Endothelial cell of umbilical vein (primary cell): Measurements from ENCODE around the gene CD300LG. TPM values are rescaled to one million over a fixed set of nuclear protein-coding genes. Genes with fewer than 3 reads are reported as not detected.

Source experiments
- BruUV-seq: library from RNA; stranded (reverse); fragments of 400-500 nt; replicated peaks from 2 replicates; lab custom pipeline; 2021; lab: Mats Ljungman, UMichigan
- CTCF ChIA-PET: fragments of 300-600, 350-600 bp; sonication (Branson Sonifier 250); formaldehyde crosslinking; loops from one replicate; lab custom pipeline; 2021; ENCODE audit warnings: antibody characterized with exemption, inconsistent platforms; lab: Charles Lee
- POLR2A ChIA-PET: fragments of 300-600, 350-600 bp; sonication (Branson Sonifier 250); formaldehyde crosslinking; loops from one replicate; lab custom pipeline; 2021; ENCODE audit warnings: antibody characterized with exemption, inconsistent platforms; lab: Charles Lee
- DNase-seq: peaks from one replicate; pipeline ENCODE4 v3.0.0-alpha.2; 2011; ENCODE audit warnings: low read depth, low spot score
- FAIRE-seq: peaks from 2 replicates; lab custom pipeline; 2011; peaks lifted over from hg19 to GRCh38; lab: Jason Lieb, UNC
- H2AFZ ChIP-seq: 2 replicates; pipeline ENCODE4 v1.6.0; 2012; ENCODE audit warnings: low read depth, low read length, control low read depth, inconsistent platforms
- H3K27ac ChIP-seq: 2 replicates; pipeline ENCODE4 v1.5.1; 2011; ENCODE audit warnings: low read depth, mild to moderate bottlenecking, control low read depth, low read length, moderate library complexity; ENCODE audit not compliant: insufficient read depth
- H3K27me3 ChIP-seq, 2 experiments: 2 replicates each; pipeline versions ENCODE4 v1.6.0 to v1.6.1; 2011; ENCODE audit warnings: low read length in 2 of 2, mixed read lengths in 1 of 2; ENCODE audit not compliant: control insufficient read depth in 2 of 2, insufficient read depth in 2 of 2
- H3K36me3 ChIP-seq, 2 experiments: 2 replicates in 1 of 2; 3 replicates in 1 of 2; pipeline ENCODE4 v1.5.1; 2011; ENCODE audit warnings: low read length in 2 of 2, mild to moderate bottlenecking in 1 of 2, moderate library complexity in 1 of 2; ENCODE audit not compliant: control insufficient read depth in 2 of 2, insufficient read depth in 2 of 2; ENCODE audit errors: extremely low read depth in 1 of 2
- H3K4me1 ChIP-seq: 3 replicates; pipeline ENCODE4 v1.5.1; 2011; ENCODE audit warnings: mild to moderate bottlenecking, low read length; ENCODE audit not compliant: control insufficient read depth, insufficient read depth; ENCODE audit errors: extremely low read depth
- H3K4me2 ChIP-seq: 2 replicates; pipeline ENCODE4 v1.6.1; 2011; ENCODE audit warnings: low read length, control low read depth, mixed read lengths; ENCODE audit not compliant: insufficient read depth
- H3K4me3 ChIP-seq, 3 experiments: fragments of 200-600 bp in 1 of 3; sonication (generic), shearing (Covaris generic) in 1 of 3; replicated peaks in 1 of 3; 2 replicates each; pipeline ENCODE4 v1.5.1; 2011 to 2016; ENCODE audit warnings: control low read depth in 3 of 3, low read length in 3 of 3, mild to moderate bottlenecking in 2 of 3, inconsistent platforms in 1 of 3, low read depth in 1 of 3, moderate library complexity in 1 of 3; ENCODE audit not compliant: insufficient read depth in 1 of 3
- H3K79me2 ChIP-seq: 2 replicates; pipeline ENCODE4 v1.6.0; 2012; ENCODE audit warnings: low read length, inconsistent platforms; ENCODE audit not compliant: control insufficient read depth, insufficient read depth
- H3K9ac ChIP-seq: replicated peaks from 2 replicates; pipeline ENCODE3; 2011; ENCODE audit warnings: low read length, control low read depth; ENCODE audit not compliant: insufficient read depth; ENCODE audit errors: extremely low read depth
- H3K9me1 ChIP-seq: replicated peaks from 3 replicates; pipeline ENCODE4 v1.6.0; 2011; ENCODE audit warnings: mild to moderate bottlenecking, low read length; ENCODE audit not compliant: control insufficient read depth, insufficient read depth; ENCODE audit errors: extremely low read depth
- H3K9me3 ChIP-seq: replicated peaks from 2 replicates; pipeline ENCODE4 v1.5.1; 2012; ENCODE audit warnings: low read length, inconsistent platforms; ENCODE audit not compliant: control insufficient read depth, insufficient read depth
- H4K20me1 ChIP-seq: replicated peaks from 2 replicates; pipeline ENCODE3; 2011; ENCODE audit warnings: mild to moderate bottlenecking, low read length; ENCODE audit not compliant: control insufficient read depth, insufficient read depth; ENCODE audit errors: extremely low read depth
- MYC ChIP-seq: IDR thresholded peaks from one replicate; pipeline ENCODE4 v1.6.1; 2011; ENCODE audit warnings: mild to moderate bottlenecking, low read depth, low read length
- POLR2AphosphoS5 ChIP-seq: IDR thresholded peaks from 2 replicates; pipeline ENCODE4 v1.6.1; 2012; ENCODE audit warnings: low read depth, mild to moderate bottlenecking, control low read depth, low read length, moderate library complexity; ENCODE audit not compliant: insufficient read depth
- dilution Hi-C: fragments of 300-500 bp; cut with MboI; formaldehyde crosslinking; loops from one replicate; pipeline ENCODE4 v1.15.0; 2019; ENCODE audit warnings: low sequenced_read_pairs; ENCODE audit not compliant: extremely low pct_ligation_motif_present
- intact Hi-C: fragments of 100-400 bp; cut with micrococcal nuclease; formaldehyde crosslinking; loops from one replicate; pipeline ENCODE4 v1.10.0; 2022
- polyA plus RNA-seq, 4 experiments: library from polyadenylated mRNA; depleted of rRNA in 3 of 4; stranded (reverse) in 3 of 4; unstranded in 1 of 4; fragments of >200 nt; gene quantifications; 2 replicates each; pipeline versions ENCODE4 v1.2.1 to v1.2.3, GENCODE V29; 2011 to 2012; ENCODE audit warnings: missing spikeins in 1 of 4
- total RNA-seq: library from RNA; stranded (reverse); gene quantifications from 2 replicates; pipeline ENCODE4 v1.2.3, GENCODE V29; 2021

The CD300LG gene
- total and polyA plus RNA-seq, 2 donors (not counting 3 experiments of a cell fraction or from before 2014, with no cell fraction given) = not detected

GRCh38 chr17:43857141-43857540 is 10.2 kb downstream of the CD300LG start:
- no TSS peak for BruUV-seq
- FAIRE-seq (no peak), DNase-seq (no peak)
- Histone ChIP-seq H3K4me3 (no peak overlapping the region), H4K20me1 (no peaks in the 10 kb centered on the region), H3K4me2 (no peak overlapping the region), H3K27ac (no peak overlapping the region), H3K4me1 (no peaks in the 10 kb centered on the region), H2AFZ (no peak overlapping the region), H3K9me3 (no peaks in the 10 kb centered on the region), H3K9ac (no peak overlapping the region), H3K9me1 (no peaks in the 10 kb centered on the region), H3K79me2 (no peaks in the 10 kb centered on the region), H3K36me3 (no peaks in the 10 kb centered on the region), H3K27me3 (peaks cover 9 to 14% of the 10 kb centered on the region in 2 experiments)
- intact Hi-C loops (no loop called here), dilution Hi-C loops (no loop called here)
- CTCF ChIA-PET = interaction anchor here (1.1 to 3.9 kb wide), 5 partner anchors 11 to 87 kb away, joined by 3 to 39 read pairs (median 7); partner anchors contain the start of gene CD300LG
- POLR2A ChIA-PET = no interaction called here
- TF ChIP-seq MYC = no peak

DNA sequence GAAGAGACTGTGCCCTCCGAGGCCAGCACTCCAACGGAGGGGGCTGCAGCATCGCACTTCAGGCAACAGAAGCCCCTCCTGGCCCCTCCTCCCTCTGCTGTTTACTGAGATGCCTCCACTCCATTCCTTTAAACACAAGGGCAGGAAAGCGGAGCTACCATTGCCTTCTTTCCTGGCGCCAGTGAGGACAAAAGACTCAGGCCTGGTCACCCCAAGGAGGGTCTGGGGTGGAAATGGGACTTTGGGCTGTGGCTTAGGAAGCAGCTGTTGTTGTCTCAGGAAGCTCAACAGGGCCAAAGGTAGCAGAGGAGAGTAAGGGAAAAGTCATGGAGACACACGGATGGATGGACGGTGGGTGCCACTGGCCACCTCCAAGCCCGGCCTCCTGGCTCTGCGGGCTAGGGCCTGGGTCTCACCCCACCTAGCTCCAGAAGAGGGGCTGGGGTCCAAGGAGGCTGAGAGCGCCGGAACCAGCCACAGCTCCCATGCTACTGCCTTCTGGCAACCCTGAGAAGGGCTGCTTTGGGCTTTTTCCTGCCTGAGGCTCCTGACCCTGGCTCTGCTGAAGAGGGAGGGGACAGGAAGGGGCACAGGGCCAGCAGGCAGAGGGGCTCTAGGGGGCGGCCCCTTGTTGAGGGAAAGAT is 11.1 kb downstream of the CD300LG start:
- H3K4me3 ChIP-seq = no peak overlapping the region
- H3K9me1 ChIP-seq = no peaks in the 10 kb centered on the region

More for the DNA sequence above, 11.1 kb downstream of the CD300LG start:
- intact Hi-C loops = no loop called here
- H3K9ac ChIP-seq = no peak overlapping the region
- no peaks in the 10 kb centered on the region for H3K9me3 ChIP-seq
- POLR2A ChIA-PET = no interaction called here
- CTCF ChIA-PET = interaction anchor here (3.9 kb wide), 1 partner anchor 12 kb away, joined by 39 read pairs; the partner anchor contains the start of gene CD300LG
- H4K20me1 ChIP-seq = no peaks in the 10 kb centered on the region
- H3K27me3 ChIP-seq = peaks cover 9 to 14% of the 10 kb centered on the region in 2 experiments
- H3K79me2 ChIP-seq = no peaks in the 10 kb centered on the region
- no peak for FAIRE-seq
- no peak overlapping the region for H3K4me2 ChIP-seq
- H3K36me3 ChIP-seq = no peaks in the 10 kb centered on the region
- TF ChIP-seq POLR2AphosphoS5 = no peak
- no peak for DNase-seq
- no peak overlapping the region for H3K27ac ChIP-seq
- no peak overlapping the region for H2AFZ ChIP-seq
- H3K4me1 ChIP-seq = no peaks in the 10 kb centered on the region
- dilution Hi-C loops = no loop called here
- BruUV-seq = no TSS peak
